ENCODE measurements around the gene SQOR. TPM values are rescaled to one million over a fixed set of nuclear protein-coding genes. Genes with fewer than 3 reads are reported as not detected.

The SQOR gene
- polyA plus RNA-seq, 3 donors = 78.9 to 292 (median 232) TPM

DNA sequence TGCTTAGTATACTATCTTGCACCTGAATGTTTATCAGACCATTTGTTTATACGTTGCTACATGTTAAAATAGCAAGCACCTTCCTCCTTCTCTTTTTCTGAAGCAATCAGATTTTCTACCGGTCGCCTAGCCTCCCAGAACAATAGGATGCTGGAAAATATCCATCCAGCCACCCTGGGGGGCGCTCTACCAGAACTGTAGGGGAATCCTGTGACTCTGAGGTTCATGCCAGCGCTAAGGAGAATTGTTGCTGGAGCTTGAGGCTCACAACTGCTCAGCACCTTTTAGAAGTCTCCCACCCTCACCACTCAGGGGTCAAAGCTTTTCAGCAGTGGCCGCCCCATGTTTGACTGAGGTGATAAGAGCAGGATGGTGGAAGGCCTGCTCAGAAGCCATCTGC is 27.5 kb downstream of the SQOR start:
- Mint-ChIP-seq H3K4me1 (peaks cover 22% of the 10 kb centered on the region), H3K4me3 (no peak overlapping the region), H3K9me3 (peaks cover 0 to 2% (median 0%) of the 10 kb centered on the region in 7 donors), H3K36me3 (peaks cover 75 to 85% of the 10 kb centered on the region in 2 donors), H3K27me3 (ENCODE audit: low read depth in 3 of 3) (peaks cover 0 to 3% (median 2%) of the 10 kb centered on the region in 3 donors), H3K27ac (no peak overlapping the region)
- Histone ChIP-seq H3K4me1 (ENCODE audit: control insufficient read depth in 1 of 2, insufficient read depth in 2 of 2, low read length in 2 of 2) (no peaks in the 10 kb centered on the region), H4K20me1 (ENCODE audit: insufficient read depth, low read length) (peaks cover 88% of the 10 kb centered on the region), H3K9me3 (replicated peaks in 1 of 2; ENCODE audit: control insufficient read depth in 1 of 2, insufficient read depth in 1 of 2, low read length in 2 of 2) (no peaks in the 10 kb centered on the region), H3K4me2 (replicated peaks; ENCODE audit: extremely low read depth, low read length, poor library complexity, severe bottlenecking) (no peak overlapping the region), H3K9ac (ENCODE audit: insufficient read depth, low read length, poor library complexity, severe bottlenecking) (no peak overlapping the region), H2AFZ (ENCODE audit: insufficient read depth, low read depth, low read length, poor library complexity, severe bottlenecking) (no peak overlapping the region), H3K79me2 (ENCODE audit: insufficient read depth, low read length) (peaks cover 39% of the 10 kb centered on the region), H3K4me3 (replicated peaks in 1 of 3; ENCODE audit: low read depth in 2 of 3, low read length in 3 of 3) (no peak overlapping the region), H3K27ac (ENCODE audit: low read depth in 1 of 2, low read length in 2 of 2) (no peak overlapping the region), H3K27me3 (ENCODE audit: control insufficient read depth in 2 of 2, insufficient read depth in 2 of 2, low read length in 2 of 2) (no peaks in the 10 kb centered on the region), H3K36me3 (replicated peaks in 1 of 2; ENCODE audit: control insufficient read depth in 1 of 2, insufficient read depth in 2 of 2, low read length in 2 of 2) (peaks cover 57 to 89% of the 10 kb centered on the region in 2 donors)
- 98% methylated on average over 5 of the region's 6 CpGs for WGBS (ENCODE audit: insufficient coverage)
- TF ChIP-seq CTCF (IDR thresholded peaks at IDR 0.05) = no peak
- intact Hi-C loops (cut with micrococcal nuclease) = no loop called here
- DNase-seq = no peak

GRCh38 chr15:45664451-45664850 is 29.6 kb downstream of the SQOR start:
- Mint-ChIP-seq H3K4me1 (peaks cover 10% of the 10 kb centered on the region), H3K36me3 (peaks cover 76 to 91% of the 10 kb centered on the region in 2 donors), H3K4me3 (no peak overlapping the region)

More at GRCh38 chr15:45664451-45664850, 29.6 kb downstream of the SQOR start:
- peak overlapping the region in 4 of 7 donors; percentile 0 to 61 (median 47) for H3K27ac Mint-ChIP-seq
- intact Hi-C loops (cut with micrococcal nuclease) = no loop called here
- H3K9me3 Mint-ChIP-seq = peaks cover 0 to 2% (median 0%) of the 10 kb centered on the region in 7 donors
- no peak overlapping the region for H2AFZ ChIP-seq (ENCODE audit: insufficient read depth, low read depth, low read length, poor library complexity, severe bottlenecking)
- no peaks in the 10 kb centered on the region for H3K9me3 ChIP-seq (replicated peaks in 1 of 2; ENCODE audit: control insufficient read depth in 1 of 2, insufficient read depth in 1 of 2, low read length in 2 of 2)
- peaks cover 59 to 93% of the 10 kb centered on the region in 2 donors for H3K36me3 ChIP-seq (replicated peaks in 1 of 2; ENCODE audit: control insufficient read depth in 1 of 2, insufficient read depth in 2 of 2, low read length in 2 of 2)
- peaks cover 0 to 3% (median 2%) of the 10 kb centered on the region in 3 donors for H3K27me3 Mint-ChIP-seq (ENCODE audit: low read depth in 3 of 3)
- no peak for DNase-seq
- peaks cover 18% of the 10 kb centered on the region for H3K79me2 ChIP-seq (ENCODE audit: insufficient read depth, low read length)
- H4K20me1 ChIP-seq (ENCODE audit: insufficient read depth, low read length) = peaks cover 86% of the 10 kb centered on the region
- no peaks in the 10 kb centered on the region for H3K27me3 ChIP-seq (ENCODE audit: control insufficient read depth in 2 of 2, insufficient read depth in 2 of 2, low read length in 2 of 2)
- H3K4me2 ChIP-seq (replicated peaks; ENCODE audit: extremely low read depth, low read length, poor library complexity, severe bottlenecking) = no peak overlapping the region
- no peaks in the 10 kb centered on the region for H3K4me1 ChIP-seq (ENCODE audit: control insufficient read depth in 1 of 2, insufficient read depth in 2 of 2, low read length in 2 of 2)
- TF ChIP-seq CTCF (IDR thresholded peaks at IDR 0.05) = no peak
- 28% methylated on average over 3 of the region's 5 CpGs for WGBS (ENCODE audit: insufficient coverage)
- no peak overlapping the region for H3K9ac ChIP-seq (ENCODE audit: insufficient read depth, low read length, poor library complexity, severe bottlenecking)
- H3K27ac ChIP-seq (ENCODE audit: low read depth in 1 of 2, low read length in 2 of 2) = peak overlapping the region in 1 of 2 donors; percentile 31
- no peak overlapping the region for H3K4me3 ChIP-seq (replicated peaks in 1 of 3; ENCODE audit: low read depth in 2 of 3, low read length in 3 of 3)
